HS-5 (cell line): ENCODE data around the gene EARS2.
"Not testable (repeated sequence)": the region's sequence is repeated elsewhere in the genome, so short reads cannot be mapped to it uniquely, and the experiment has no call there.

Experiments used
- DNase-seq: peaks from one replicate; pipeline ENCODE4 v3.0.0-alpha.2; 2012; ENCODE audit warnings: low read depth

The EARS2 gene

DNA sequence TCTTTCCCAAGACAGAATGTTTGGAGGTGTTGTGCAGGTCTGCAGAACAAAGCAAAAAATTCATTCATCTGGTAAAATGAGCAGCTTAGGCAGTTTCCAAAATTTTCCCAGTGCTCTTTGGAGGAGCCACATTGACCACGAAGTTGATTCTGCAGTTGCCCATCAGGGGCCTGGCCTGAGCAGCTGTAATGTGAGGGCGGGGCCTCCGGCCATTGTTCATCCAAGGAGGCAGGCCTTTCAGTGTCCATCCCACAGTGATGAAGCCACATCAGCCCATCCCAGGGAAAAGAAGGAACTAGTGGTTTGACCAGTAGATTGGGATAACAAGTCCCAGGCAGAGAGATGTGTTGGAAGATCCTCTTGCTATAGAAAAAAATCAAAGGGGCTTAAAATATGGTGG is 10.5 kb upstream of the EARS2 start:
- no peak for DNase-seq

DNA sequence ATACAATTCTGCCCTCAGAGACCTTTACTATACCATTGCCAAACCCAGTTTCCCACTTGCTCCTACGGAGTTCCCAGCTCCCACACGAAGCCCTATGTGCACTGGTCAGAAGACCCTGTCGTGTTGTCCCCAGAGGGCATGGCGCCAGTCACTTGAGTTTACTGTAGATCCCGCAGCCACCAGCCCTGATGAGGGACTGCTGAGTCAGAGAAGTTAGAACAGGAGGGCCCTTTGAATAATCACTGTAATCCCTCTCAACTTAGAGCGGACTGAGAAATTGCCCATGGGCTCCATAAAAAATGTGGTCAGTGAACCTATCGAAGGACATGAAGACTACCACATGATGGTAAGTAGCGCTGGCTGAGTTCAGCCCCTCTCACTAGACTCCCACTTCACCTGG is 9.6 kb upstream of the EARS2 start:
- no peak for DNase-seq

DNA sequence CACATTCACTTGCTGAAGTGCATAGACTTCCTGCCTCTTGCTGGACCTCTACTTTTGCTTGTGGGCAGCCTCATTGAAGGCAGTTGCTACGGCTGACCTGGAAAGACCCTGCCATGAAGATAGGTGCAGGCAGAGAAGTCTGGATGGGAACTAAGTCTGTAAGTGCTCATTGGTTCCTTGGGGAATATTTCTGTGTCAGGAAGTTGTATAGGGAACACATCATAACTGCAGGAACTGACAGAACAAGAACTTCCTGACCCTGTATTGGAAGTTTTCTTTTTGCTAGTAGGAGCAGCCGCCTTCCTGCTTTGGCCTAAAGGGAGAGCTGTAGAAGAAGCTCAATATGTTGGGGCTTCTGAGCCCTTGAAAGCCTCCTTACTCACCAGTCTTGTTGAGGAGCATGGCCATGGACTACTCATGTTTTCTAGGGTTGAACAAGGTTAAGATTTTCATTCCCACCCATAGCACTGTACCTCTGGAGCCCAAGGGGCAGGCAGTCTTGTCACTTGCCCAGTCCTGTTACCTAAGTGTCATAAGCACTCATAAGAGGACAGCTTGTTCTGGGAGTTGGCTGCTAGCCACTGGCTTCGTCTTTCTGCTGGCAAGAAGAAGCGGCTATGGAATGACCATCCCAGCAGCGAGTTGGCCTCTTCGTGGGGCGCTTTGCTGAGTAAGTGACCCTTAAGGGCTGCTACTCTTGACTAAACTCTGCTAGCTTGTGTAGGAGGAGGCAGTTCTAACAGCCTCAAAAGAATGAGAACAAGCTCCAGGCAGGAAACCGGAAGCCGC is 7.6 kb upstream of the EARS2 start:
- DNase-seq: no peak

DNA sequence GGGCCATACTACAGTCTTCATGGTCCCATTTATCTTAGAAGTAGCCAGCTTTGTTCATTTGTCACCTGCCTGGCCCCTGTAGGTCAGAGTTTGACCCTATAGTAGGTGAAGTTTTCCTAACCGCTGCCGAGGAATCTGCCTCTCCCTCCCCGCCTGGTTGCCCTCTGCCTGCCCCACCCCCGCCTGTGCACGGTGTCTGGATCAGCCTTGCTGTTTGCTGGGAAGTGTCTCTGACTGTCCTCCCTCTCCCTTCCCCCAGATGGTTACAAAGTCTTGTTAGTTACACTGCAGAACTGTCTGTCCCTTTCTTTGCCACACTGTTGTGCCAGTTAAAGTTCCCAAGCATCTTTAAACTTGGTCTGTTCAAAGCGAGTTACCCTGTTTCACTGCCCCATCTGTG is 6.0 kb upstream of the EARS2 start:
- DNase-seq: no peak

DNA sequence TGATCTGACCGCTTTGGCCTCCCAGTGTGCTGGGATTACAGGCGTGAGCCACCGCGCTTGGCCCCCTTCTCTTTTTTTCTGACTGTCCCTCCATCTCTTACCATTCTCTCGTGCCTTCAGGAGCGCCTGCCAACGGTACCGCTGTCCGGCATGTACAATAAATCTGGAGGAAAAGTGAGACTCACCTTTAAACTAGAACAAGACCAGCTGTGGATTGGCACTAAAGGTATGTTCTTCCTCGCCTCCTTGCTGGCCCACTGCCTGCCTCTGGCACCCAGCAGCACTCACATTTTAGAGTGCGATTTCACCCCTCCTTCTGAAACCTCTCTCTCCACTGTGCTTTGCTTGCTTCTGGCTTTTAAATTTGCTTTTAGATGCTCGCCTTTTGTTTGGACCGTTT is 5.4 kb upstream of the EARS2 start:
- no peak for DNase-seq

DNA sequence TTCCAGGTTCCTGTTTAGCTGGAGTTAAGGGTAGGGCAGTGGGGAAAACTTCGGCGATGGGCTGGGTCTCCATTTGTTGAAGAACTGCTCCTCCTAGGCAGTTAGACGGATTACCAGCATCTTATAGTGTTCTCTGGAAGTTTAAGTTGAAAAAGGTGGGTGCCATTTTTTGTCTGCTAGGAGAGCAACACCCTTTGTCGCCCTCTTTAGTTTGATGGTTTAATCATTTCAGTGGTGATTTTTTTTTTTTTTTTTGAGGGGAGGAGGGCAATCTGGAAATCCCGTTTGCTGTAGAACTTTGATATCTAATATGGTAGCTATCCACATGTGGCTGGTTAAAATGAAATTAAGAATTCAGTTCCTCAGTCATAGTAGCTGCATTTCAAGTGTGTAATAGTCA is 4.4 kb upstream of the EARS2 start:
- DNase-seq: no peak

DNA sequence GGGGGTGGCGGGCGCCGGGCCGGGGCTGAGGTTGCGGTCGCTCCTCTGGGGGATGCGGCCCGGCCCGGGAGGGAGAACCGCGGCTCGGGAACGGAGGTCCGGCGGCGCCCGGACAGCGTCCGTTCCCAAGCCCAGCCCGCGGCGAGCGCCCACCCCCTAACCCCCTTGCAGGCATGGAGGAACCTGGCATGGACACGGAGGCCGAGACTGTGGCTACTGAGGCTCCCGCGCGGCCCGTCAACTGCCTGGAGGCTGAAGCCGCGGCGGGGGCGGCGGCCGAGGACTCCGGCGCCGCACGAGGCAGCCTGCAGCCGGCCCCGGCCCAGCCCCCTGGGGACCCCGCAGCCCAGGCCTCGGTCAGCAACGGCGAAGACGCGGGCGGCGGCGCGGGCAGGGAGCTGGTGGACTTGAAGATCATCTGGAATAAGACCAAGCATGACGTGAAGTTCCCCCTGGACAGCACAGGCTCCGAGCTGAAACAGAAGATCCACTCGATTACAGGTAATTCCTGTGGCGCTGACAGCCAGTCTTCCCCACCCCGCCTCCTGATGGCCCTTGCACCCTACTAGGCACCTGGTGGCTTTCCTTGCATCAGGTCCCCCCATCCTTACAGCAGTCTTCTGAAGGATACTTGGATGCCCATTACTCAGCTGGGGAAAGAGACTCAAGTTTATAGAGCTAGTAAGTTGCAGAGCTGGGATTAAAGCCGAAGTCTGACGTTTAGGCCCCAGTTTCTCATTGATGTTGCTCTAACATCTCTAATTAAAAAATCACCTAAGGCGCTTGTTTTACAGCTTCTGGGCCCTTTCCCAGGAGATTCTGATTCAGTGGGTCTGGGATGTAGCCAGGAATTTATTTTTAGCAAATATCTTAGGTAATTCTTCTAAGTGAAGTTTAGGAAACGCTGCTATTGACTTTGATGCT is 891 bp upstream of the EARS2 start:
- DNase-seq: no peak

DNA sequence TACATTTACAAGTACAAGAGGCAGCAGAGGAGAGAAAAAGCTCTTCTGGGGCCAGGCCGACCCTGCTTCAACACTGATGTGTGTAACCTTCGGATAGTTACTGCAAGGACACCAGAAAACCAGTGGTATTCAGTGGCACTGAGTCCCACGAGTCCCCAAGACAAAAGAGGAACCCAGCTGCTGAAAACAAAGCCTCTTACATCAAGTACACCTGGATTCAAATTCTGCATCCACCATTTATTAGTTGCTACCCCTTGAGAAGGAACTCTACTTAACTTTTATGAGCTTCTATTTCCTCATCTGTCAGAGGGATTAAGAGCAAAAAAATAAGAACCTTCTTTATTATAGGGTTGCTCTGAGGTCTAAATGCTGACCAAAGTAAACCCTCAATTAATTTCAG is 2.6 kb downstream of the EARS2 start:
- no peak for DNase-seq

DNA sequence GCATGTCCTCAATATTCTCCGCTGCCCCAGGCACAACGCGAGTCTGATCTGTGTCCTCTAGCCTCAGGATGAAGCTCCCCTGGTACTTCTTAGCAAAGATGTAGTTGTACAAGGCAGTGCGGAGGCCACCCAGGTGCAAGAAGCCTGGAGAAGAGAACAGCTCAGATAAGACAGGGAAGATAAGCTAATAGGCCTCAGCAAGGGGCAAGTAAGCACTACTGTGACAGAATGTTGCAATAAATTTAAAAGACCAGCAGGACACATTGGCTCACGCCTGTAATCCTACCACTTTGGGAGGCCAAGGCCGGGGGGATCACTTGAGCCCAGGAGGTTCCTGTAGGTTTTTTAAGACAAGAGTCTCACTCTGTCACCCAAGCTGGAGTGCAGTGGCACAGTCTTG is 5.0 kb downstream of the EARS2 start:
- no peak for DNase-seq

DNA sequence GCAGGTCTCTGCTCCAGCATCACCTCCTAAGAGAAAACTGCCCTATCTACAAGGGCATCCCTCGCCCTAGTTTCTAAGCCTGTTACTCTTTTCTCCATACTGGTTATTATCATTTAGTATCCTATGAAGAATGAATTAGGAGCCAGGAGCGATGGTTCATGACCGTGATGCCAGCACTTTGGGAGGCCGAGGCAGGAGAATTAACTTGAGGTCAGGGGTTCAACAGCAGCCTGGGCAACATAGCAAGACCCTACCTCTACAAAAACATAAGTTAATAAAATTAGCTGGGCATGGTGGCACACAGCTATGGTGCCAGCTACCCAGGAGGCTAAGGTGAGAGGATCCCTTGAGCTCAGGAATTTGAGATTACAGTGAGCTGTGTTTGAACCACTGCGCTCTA is 7.2 kb downstream of the EARS2 start:
- no peak for DNase-seq

DNA sequence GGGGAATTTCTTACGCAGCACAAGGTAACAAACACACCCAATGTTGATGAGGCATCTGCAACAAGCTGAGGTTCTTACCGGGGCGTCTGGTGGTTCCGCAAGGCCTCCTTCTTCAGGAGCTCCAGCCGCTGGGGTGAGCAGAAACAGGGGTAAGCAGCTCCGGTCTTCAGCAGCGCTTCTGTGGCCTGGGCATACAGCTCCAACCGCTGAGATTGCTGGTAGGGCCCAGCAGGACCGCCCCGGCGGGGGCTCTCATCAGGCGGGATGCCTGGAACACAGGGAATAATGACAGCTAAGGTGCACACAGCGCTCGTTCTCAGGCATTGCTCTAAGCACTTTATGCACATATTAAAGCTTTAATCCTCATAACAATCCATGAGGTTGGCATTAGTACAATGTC is 12.7 kb downstream of the EARS2 start:
- no peak for DNase-seq

DNA sequence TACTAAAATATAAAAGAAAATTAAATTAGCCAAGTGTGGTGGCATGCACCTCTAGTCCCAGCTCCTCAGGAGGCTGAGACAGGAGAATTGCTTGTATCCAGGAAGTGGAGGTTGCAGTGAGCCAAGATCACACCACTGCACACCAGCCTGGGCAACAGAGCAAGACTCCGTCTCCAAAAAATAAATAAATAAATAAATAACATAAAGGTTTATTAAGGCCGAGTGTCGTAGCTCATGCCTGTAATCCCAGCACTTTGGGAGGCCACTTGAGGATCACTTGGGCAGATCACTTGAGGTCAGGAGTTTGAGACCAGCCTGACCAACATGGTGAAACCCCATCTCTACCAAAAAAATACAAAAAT is 16.4 kb downstream of the EARS2 start:
- not testable (repeated sequence) for DNase-seq

DNA sequence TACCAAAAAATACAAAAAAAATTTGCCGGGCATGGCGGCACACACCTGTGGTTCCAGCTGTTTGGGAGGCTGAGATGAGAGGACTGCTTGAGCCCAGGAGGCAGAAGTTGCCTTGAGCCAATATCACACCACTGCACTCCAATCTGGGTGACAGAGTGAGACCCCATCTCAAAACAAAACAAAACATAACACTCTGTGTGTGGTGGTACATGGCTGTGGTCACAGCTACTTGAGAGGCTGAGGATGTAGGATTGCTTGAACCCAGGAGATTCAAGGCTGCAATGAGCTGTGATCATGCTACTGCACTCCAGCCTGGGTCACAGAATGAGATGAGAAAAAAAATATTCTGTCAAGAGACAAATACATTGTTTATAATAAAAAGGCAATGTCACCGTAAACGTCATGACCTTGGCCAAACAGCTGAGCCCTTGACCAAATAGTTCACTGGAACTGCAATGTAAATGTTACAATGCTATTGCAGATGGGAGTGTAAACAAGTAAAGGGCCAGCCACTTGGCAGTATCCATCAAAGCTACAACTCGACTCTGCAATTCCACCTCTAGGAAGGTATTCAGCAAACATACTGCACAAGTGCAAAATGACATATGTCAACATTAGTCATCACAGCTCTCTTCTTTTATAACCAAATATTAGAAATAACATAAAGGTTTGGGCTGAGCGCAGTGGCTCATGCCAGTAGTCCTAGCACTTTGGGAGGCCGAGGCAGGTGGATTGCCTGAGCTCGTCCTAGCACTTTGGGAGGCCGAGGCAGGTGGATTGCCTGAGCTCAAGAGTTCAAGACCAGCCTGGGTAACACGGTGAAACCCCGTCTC is 16.9 kb downstream of the EARS2 start:
- no peak for DNase-seq

DNA sequence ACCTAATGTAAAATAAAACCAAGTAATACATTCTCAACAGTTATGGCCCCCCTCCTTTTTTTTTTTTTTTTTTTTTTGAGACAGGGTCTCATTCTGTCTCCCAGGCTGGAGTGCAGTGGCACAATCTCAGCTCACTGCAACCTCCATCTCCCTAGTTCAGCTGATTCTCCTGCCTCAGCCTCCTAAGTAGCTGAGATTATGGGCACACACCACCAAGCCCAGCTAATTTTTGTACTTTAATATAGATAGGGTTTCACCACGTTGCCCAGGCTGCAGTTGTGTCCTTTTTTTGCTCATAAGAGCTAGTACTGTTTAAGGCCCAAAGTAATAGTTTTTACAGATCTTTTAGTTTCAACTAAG is 18.3 kb downstream of the EARS2 start:
- DNase-seq: no peak

DNA sequence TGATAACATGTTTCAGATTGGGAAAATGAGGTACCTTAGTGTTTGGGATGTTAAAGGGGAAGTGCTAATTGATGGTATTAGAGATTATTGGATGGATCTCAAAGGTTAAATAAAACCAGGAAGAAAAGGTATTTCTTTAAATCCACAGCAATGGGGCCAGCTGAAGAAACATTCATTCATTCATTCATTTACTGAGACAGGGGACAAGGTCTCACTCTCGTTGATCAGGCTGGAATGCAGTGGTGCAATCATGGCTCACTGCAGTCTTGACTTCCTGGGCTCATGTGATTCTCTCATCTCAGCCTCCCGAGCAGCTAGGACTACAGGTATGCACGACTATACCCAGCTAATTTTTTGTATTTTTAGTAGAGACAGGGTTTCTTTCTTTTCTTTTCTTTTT is 19.8 kb downstream of the EARS2 start:
- no peak for DNase-seq

DNA sequence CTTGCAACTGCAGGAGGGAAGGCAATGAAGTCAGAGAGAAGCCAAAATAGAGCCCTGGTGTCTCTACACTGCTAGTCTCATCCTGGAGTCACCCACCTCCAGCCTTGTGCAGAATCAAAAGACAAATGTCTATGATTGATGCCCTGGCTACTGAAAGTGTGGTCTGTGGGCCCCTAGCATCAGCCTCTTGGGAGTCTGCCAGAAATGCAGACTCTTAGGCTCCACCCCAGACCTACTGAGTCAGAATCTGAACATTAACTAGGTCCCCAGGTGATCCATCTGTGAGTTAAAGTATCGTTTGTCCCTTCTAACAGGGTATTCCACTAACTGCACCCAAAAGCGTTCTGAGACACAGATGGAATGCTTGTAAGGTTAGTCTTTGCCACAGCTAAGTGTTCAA is 21.2 kb downstream of the EARS2 start:
- DNase-seq: no peak

DNA sequence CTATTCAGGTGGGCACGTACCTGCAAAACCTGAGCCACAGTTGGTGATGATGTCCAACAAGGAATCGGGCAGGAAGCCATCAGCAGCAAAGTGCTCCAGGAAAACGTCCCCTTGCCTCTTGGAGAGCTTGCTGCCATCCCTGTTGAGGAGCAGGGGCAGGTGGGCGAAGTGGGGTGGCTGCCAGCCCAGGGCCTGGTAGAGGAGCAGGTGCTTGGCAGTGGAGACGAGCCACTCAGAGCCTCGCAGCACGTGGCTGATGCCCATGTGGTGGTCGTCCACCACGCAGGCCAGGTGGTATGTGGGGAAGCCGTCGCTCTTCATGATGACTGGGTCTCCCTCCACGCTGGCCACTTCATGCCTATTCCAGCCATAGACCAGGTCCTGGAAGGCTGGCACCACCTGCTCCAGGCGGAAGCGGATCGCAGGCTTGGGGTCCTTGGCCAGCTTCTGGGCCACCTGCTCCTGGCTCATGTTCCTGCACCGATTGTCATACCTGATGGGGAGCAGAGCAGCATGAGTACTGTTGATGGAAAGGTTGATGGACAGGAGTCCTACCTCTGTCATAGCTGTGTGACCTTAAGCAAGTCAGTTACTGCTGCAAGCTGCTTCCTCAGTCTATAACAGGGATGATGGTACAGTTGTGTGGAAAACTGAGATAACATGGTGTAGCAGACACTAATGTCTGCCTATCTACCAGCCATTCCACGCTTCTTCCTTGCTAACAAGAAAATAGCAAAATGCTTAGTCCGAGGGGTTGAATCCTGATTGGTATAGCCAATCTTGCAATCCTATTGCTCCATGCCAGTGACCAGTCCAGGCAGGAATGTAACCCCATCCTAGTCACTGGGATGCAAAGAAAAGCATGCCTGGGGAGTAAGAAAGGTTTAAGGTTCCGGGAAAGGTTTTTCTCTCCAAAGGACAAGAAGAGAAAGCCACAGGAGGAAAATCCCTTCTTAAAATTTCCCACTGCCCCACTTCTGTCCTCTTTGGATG is 22.0 kb downstream of the EARS2 start:
- no peak for DNase-seq

DNA sequence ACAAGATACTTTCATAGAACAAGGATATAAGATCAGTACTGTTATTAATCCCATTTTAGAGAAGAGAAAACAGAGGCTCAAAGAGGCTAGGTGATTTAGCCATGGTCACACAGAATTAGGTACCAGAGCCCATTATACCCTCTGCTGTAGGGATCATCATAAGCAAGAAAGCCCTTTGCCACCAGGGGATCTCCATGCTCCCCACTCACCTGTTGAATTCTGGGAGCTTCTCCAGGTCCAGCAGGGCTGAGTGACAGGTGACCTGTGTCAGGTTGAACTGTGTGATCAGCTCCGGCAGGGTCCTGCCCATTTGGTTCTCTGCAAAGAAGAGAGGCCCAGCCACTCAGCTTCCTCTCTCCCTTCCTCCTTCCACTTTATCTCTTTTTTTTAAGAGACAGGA is 24.7 kb downstream of the EARS2 start:
- DNase-seq: no peak

DNA sequence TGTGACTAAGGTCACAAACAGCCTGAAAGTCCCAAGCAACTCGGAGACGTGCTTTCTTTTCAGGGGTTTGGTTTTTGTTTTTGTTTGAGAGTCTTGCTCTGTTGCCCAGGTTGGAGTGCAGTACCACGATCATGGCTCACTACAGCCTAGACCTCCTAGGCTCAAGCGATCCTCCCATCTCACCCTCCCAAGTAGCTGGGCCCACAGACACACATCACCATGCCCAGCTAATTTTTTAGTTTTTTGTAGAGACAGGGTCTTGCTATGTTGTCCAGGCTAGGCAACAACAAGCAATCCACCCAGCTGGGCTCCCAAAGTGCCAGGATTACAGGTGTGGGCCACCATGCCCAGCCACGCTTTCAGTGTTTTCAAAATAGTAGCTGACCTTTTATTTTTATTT is 27.1 kb downstream of the EARS2 start:
- DNase-seq: no peak

DNA sequence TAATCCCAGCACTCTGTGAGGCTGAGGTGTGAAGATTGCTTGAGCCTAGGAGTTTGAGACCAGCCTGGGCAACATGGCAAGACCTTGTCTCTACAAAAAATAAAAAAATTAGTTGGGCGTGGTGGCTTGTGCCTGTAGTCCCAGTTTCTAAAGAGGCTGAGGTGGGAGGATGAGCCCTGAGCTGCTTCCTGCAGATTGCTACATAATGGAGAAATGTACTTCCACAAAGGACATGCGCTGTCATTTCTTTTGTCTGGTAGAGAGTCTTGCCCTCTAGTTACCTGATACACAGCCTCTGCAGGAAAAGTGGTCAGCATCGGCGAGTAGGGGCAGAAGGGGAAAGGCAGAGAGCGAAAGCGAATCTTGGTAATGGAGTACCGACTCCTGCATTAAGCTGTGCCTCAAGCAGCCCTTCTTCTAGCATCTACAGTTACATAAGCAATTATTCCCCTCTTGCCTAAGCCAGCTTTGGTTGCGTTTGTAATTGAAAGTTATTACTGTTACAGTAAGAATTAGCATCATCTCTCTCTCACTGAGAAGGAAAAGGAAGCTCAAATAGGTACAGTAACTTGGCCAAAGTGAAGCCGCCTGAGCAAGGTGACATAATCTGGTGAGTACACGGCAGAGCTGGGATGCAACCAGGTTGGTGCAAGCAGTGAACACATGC is 28.4 kb downstream of the EARS2 start:
- DNase-seq: no peak
